ENCODE data around the gene PACS2. TPM values are rescaled to one million over a fixed set of nuclear protein-coding genes. Genes with fewer than 3 reads are reported as not detected.
A peak's percentile ranks its signal among the peaks of the same experiment; 100 is the strongest.

PACS2 gene
- polyA plus RNA-seq, 1 of the 3 experiments (the other 2 are of a cell fraction), result 42.7 TPM

DNA sequence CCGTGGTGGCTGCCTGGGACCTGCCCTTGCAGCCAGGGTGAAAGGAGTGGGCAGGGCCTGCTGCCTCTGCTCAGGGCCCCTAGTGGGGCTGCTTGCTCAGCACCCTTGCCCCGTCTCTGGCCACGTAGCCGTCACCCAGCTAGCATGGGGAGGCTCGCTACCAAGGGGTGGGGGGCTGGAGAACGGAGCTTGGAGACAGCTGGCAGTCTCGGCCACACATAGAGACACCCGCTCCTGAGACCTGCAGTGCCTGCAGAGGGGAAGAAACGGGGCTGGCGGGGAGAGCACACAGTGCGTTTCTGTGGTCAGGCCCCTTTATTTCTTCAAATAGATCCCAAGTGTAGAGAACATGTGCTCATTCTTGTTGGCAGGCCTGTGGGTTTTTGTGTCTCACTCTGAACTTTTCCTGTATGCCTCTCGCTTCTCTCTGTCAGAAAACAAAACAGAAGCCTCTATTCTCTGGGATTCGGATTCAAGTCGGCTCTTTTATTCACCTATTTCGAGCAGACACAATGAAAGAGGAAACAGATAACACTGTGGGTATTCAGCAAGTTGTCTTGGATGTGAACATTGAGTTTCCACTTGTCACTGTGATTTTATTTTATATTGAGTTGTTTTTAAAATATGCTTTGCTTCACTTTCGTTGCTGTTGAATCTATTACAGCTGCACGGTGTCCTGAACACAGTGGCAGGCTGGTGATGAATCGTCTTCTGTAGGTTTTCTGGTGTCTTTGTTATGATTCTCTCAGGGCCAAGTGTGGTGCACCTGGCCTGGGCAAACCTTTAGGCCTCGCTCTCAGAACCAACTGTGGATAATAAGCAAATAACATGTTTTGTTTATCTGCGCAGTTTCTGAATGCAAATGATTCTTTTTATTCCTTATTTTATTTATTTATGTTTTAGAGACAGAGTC is 26.5 kb downstream of the PACS2 start:
- DNase-seq, result no peak
- WGBS (ENCODE audit: low lambda C conversion rate), result 88% methylated on average over 16 of the region's 20 CpGs
- Histone ChIP-seq H3K27ac (ENCODE audit: low read depth in 2 of 2, low read length in 1 of 2) (no peak overlapping the region), H3K9me3 (peaks cover 9% of the 10 kb centered on the region; the same call in 1 of the 2 replicates), H3K4me1 (ENCODE audit: control insufficient read depth in 1 of 2, insufficient read depth in 2 of 2, low read depth in 1 of 2, low read length in 1 of 2) (peaks cover 0 to 19% of the 10 kb centered on the region in 2 experiments; a peak in 1 of 4 replicates), H3K9me2 (no peaks in the 10 kb centered on the region), H3K4me2 (no peak overlapping the region), H3K9ac (no peak overlapping the region), H3K4me3 (ENCODE audit: low read depth in 2 of 2, low read length in 1 of 2) (no peak overlapping the region), H3K27me3 (ENCODE audit: insufficient read depth) (no peaks in the 10 kb centered on the region), H3K79me2 (ENCODE audit: insufficient read depth) (peaks cover 24% of the 10 kb centered on the region), H3F3A (replicated peaks; ENCODE audit: insufficient read depth) (no peaks in the 10 kb centered on the region), H3K36me3 (replicated peaks in 1 of 2; ENCODE audit: control insufficient read depth in 1 of 2, insufficient read depth in 2 of 2, low read length in 1 of 2) (no peaks in the 10 kb centered on the region), H2AFZ (ENCODE audit: low read depth) (no peak overlapping the region), H4K20me1 (ENCODE audit: insufficient read depth) (peaks cover 57% of the 10 kb centered on the region)
- TF ChIP-seq TCF12 (IDR thresholded peaks at IDR 0.05) (no peak), RAD21 (IDR thresholded peaks at IDR 0.05; ENCODE audit: low read length) (no peak), EZH2phosphoT487 (IDR thresholded peaks at IDR 0.05; ENCODE audit: borderline replicate concordance, low read depth) (no peak), FOSL2 (IDR thresholded peaks at IDR 0.05; ENCODE audit: borderline replicate concordance, low read depth) (no peak), RXRA (IDR thresholded peaks at IDR 0.05; ENCODE audit: borderline replicate concordance, low read depth) (no peak), NRF1 (IDR thresholded peaks at IDR 0.05; ENCODE audit: low read depth, low read length) (no peak)
- TF ChIP-seq, protein P1, sequence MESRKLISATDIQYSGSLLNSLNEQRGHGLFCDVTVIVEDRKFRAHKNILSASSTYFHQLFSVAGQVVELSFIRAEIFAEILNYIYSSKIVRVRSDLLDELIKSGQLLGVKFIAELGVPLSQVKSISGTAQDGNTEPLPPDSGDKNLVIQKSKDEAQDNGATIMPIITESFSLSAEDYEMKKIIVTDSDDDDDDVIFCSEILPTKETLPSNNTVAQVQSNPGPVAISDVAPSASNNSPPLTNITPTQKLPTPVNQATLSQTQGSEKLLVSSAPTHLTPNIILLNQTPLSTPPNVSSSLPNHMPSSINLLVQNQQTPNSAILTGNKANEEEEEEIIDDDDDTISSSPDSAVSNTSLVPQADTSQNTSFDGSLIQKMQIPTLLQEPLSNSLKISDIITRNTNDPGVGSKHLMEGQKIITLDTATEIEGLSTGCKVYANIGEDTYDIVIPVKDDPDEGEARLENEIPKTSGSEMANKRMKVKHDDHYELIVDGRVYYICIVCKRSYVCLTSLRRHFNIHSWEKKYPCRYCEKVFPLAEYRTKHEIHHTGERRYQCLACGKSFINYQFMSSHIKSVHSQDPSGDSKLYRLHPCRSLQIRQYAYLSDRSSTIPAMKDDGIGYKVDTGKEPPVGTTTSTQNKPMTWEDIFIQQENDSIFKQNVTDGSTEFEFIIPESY (IDR thresholded peaks at IDR 0.05; ENCODE audit: borderline replicate concordance, low read depth), result no peak
- TF ChIP-seq, protein P2, sequence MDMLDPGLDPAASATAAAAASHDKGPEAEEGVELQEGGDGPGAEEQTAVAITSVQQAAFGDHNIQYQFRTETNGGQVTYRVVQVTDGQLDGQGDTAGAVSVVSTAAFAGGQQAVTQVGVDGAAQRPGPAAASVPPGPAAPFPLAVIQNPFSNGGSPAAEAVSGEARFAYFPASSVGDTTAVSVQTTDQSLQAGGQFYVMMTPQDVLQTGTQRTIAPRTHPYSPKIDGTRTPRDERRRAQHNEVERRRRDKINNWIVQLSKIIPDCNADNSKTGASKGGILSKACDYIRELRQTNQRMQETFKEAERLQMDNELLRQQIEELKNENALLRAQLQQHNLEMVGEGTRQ (IDR thresholded peaks at IDR 0.05; ENCODE audit: borderline replicate concordance, low read depth, low read length), result no peak
- ChIA-PET POLR2A (interaction anchor here (0.7 kb wide), 1 partner anchor 174 kb away, joined by 3 read pairs; no protein-coding TSS in a partner anchor), CTCF (interaction anchor here (0.9 to 1.3 kb wide), 3 partner anchors 11 to 251 kb away, joined by 3 to 5 read pairs (median 4); no protein-coding TSS in a partner anchor)

DNA sequence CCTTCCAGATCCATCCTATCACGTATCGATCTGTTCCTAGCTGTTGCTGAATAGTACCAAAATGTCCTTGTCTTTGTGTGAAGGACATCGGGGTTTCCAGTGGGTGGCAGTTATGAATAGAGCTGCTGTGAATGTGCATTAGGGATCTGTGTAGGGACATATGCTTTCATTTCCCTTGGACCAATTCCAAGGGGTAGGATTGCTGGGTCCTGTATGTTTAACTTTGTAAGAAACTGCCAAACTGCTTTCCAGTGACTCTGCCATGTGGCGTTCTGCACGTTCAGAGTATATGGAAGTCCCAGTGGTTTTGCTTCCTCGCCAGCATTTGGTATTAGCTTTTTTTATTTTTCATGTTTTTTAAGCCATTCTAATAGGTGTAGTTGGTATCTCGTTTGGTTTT is 28.6 kb downstream of the PACS2 start:
- no peak overlapping the region for H3K4me2 ChIP-seq
- H3K27me3 ChIP-seq (ENCODE audit: insufficient read depth), result no peaks in the 10 kb centered on the region
- peaks cover 43% of the 10 kb centered on the region for H4K20me1 ChIP-seq (ENCODE audit: insufficient read depth)
- H3F3A ChIP-seq (replicated peaks; ENCODE audit: insufficient read depth), result no peaks in the 10 kb centered on the region
- no peaks in the 10 kb centered on the region for H3K36me3 ChIP-seq (replicated peaks in 1 of 2; ENCODE audit: control insufficient read depth in 1 of 2, insufficient read depth in 2 of 2, low read length in 1 of 2)
- H3K4me3 ChIP-seq (ENCODE audit: low read depth in 2 of 2, low read length in 1 of 2), result no peak overlapping the region
- H3K9me2 ChIP-seq, result no peaks in the 10 kb centered on the region
- whole genome bisulfite sequencing (ENCODE audit: low lambda C conversion rate), result 50% methylated on average over 7 of the region's 7 CpGs
- H2AFZ ChIP-seq (ENCODE audit: low read depth), result no peak overlapping the region
- POLR2A ChIA-PET, result interaction anchor here (0.9 to 1.7 kb wide), 2 partner anchors 29 to 43 kb away, joined by 3 to 7 read pairs; partner anchors contain the start of genes BRF1 and PACS2
- peaks cover 18% of the 10 kb centered on the region for H3K79me2 ChIP-seq (ENCODE audit: insufficient read depth)
- H3K9me3 ChIP-seq, result peaks cover 9% of the 10 kb centered on the region; the same call in 1 of the 2 replicates
- TF ChIP-seq EP300 (IDR thresholded peaks at IDR 0.05; ENCODE audit: borderline replicate concordance in 1 of 2, low read depth in 1 of 2, low read length in 1 of 2), result no peak
- peak; percentile 46; the same call in 1 of the 2 replicates for TF ChIP-seq RCOR1 (IDR thresholded peaks at IDR 0.05; ENCODE audit: low read length)
- no peak for TF ChIP-seq TCF12 (IDR thresholded peaks at IDR 0.05)
- 0 out of 2 replicates have a peak, but pooled peaks have one; percentile 18 for TF ChIP-seq GATA2 (CRISPR knock-in tag; IDR thresholded peaks at IDR 0.05)
- TF ChIP-seq RFX5 (IDR thresholded peaks at IDR 0.05; ENCODE audit: low read length), result no peak
- TF ChIP-seq, protein P3, sequence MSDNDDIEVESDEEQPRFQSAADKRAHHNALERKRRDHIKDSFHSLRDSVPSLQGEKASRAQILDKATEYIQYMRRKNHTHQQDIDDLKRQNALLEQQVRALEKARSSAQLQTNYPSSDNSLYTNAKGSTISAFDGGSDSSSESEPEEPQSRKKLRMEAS (IDR thresholded peaks at IDR 0.05; ENCODE audit: low read depth), result no peak
- no peak for TF ChIP-seq SIN3A (IDR thresholded peaks at IDR 0.05; ENCODE audit: borderline replicate concordance, low read depth, low read length)
- TF ChIP-seq, protein P4, sequence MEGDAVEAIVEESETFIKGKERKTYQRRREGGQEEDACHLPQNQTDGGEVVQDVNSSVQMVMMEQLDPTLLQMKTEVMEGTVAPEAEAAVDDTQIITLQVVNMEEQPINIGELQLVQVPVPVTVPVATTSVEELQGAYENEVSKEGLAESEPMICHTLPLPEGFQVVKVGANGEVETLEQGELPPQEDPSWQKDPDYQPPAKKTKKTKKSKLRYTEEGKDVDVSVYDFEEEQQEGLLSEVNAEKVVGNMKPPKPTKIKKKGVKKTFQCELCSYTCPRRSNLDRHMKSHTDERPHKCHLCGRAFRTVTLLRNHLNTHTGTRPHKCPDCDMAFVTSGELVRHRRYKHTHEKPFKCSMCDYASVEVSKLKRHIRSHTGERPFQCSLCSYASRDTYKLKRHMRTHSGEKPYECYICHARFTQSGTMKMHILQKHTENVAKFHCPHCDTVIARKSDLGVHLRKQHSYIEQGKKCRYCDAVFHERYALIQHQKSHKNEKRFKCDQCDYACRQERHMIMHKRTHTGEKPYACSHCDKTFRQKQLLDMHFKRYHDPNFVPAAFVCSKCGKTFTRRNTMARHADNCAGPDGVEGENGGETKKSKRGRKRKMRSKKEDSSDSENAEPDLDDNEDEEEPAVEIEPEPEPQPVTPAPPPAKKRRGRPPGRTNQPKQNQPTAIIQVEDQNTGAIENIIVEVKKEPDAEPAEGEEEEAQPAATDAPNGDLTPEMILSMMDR (IDR thresholded peaks at IDR 0.05), result no peak
- TF ChIP-seq TAF1 (IDR thresholded peaks at IDR 0.05; ENCODE audit: borderline replicate concordance, low read depth, low read length), result no peak
- no peak for TF ChIP-seq FOSL2 (IDR thresholded peaks at IDR 0.05; ENCODE audit: borderline replicate concordance, low read depth)
- no peak for TF ChIP-seq SMC3 (IDR thresholded peaks at IDR 0.05; ENCODE audit: low read depth, low read length)
- TF ChIP-seq MXI1 (IDR thresholded peaks at IDR 0.05; ENCODE audit: low read depth, low read length), result peak; percentile 86
- no peak for TF ChIP-seq NFIC (IDR thresholded peaks at IDR 0.05; ENCODE audit: borderline replicate concordance)
- no peak overlapping the region for H3K9ac ChIP-seq
- H3K4me1 ChIP-seq (ENCODE audit: control insufficient read depth in 1 of 2, insufficient read depth in 2 of 2, low read depth in 1 of 2, low read length in 1 of 2), result peaks cover 0 to 13% of the 10 kb centered on the region in 2 experiments; a peak in 1 of 4 replicates
- CTCF ChIA-PET, result interaction anchor here (1.1 to 2.3 kb wide), 8 partner anchors 9 to 138 kb away, joined by 3 to 14 read pairs (median 5); no protein-coding TSS in a partner anchor
- peak; percentile 81 for DNase-seq
- peak overlapping the region in 1 of 2 experiments; percentile 74; a peak in 2 of 4 replicates for H3K27ac ChIP-seq (ENCODE audit: low read depth in 2 of 2, low read length in 1 of 2)

All from SK-N-SH (cell line).